ENCODE results near the gene DAAM1. TPM values are rescaled to one million over a fixed set of nuclear protein-coding genes. Genes with fewer than 3 reads are reported as not detected.

The DAAM1 gene
- total and polyA plus RNA-seq, 2 donors (not counting 1 experiment from before 2014, with no cell fraction given) = 11.2 to 34.3 TPM

DNA sequence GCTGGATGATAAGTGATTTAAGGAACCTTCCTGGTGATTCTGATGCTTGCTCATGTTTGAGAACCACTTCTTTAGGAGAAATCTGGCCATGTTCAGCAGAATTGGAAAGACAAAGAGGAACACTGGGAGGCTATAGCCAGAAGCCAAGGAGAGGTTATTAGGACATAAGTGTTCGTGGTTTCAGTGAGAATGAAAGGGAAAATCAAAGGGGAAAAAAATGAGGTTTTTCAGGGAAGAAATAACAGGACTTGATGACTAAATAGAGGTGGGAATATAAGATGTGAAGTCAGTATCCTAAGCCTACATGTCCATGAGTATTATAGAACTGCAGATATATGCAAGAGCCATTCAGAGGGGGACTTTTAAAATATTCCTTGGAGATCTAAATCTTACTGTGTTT is 95.6 kb downstream of the DAAM1 start:
- H3K79me2 ChIP-seq (ENCODE audit: control insufficient read depth, insufficient read depth, low read length) = no peaks in the 10 kb centered on the region
- H3K4me3 ChIP-seq (ENCODE audit: control extremely low read depth in 1 of 5, extremely low read depth in 1 of 5, insufficient read depth in 1 of 5, low read depth in 2 of 5, low read length in 4 of 5) = no peak overlapping the region
- no peak for TF ChIP-seq EZH2 (IDR thresholded peaks at IDR 0.05; ENCODE audit: borderline replicate concordance, insufficient read depth, low read depth, low read length, poor library complexity, severe bottlenecking)
- TF ChIP-seq, protein P1, sequence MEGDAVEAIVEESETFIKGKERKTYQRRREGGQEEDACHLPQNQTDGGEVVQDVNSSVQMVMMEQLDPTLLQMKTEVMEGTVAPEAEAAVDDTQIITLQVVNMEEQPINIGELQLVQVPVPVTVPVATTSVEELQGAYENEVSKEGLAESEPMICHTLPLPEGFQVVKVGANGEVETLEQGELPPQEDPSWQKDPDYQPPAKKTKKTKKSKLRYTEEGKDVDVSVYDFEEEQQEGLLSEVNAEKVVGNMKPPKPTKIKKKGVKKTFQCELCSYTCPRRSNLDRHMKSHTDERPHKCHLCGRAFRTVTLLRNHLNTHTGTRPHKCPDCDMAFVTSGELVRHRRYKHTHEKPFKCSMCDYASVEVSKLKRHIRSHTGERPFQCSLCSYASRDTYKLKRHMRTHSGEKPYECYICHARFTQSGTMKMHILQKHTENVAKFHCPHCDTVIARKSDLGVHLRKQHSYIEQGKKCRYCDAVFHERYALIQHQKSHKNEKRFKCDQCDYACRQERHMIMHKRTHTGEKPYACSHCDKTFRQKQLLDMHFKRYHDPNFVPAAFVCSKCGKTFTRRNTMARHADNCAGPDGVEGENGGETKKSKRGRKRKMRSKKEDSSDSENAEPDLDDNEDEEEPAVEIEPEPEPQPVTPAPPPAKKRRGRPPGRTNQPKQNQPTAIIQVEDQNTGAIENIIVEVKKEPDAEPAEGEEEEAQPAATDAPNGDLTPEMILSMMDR (IDR thresholded peaks at IDR 0.05) = no peak
- H3K27ac Mint-ChIP-seq = no peak overlapping the region
- no peak overlapping the region for H3K27ac ChIP-seq (ENCODE audit: low read length in 2 of 2)
- H3K9me3 ChIP-seq (ENCODE audit: control extremely low read depth in 1 of 3, control insufficient read depth in 2 of 3, insufficient read depth in 1 of 3, low read length in 2 of 3) = peaks cover 0 to 13% (median 1%) of the 10 kb centered on the region in 3 donors
- H3K27me3 ChIP-seq (replicated peaks in 1 of 4; ENCODE audit: control extremely low read depth in 1 of 4, control insufficient read depth in 3 of 4, insufficient read depth in 4 of 4, low read length in 3 of 4) = no peaks in the 10 kb centered on the region
- no peak overlapping the region for H3K4me2 ChIP-seq (replicated peaks; ENCODE audit: low read depth, low read length, poor library complexity, severe bottlenecking)
- H3K4me1 ChIP-seq (ENCODE audit: control insufficient read depth in 2 of 2, insufficient read depth in 2 of 2, low read length in 2 of 2) = no peaks in the 10 kb centered on the region
- peaks cover 5% of the 10 kb centered on the region for H3K4me1 Mint-ChIP-seq
- ChIA-PET CTCF (no interaction called here), POLR2A (no interaction called here)
- no peaks in the 10 kb centered on the region for H3K36me3 ChIP-seq (replicated peaks in 1 of 2; ENCODE audit: control extremely low read depth in 1 of 2, control insufficient read depth in 1 of 2, extremely low read depth in 1 of 2, insufficient read depth in 2 of 2, low read length in 1 of 2)
- H3K4me3 Mint-ChIP-seq = no peak overlapping the region
- 100% methylated on average over 1 of the region's 1 CpG for WGBS (ENCODE audit: insufficient coverage)
- DNase-seq (no peak), ATAC-seq (ENCODE audit: low read depth) (no peak)
- intact Hi-C loops (cut with micrococcal nuclease) = no loop called here
- no peaks in the 10 kb centered on the region for H3K27me3 Mint-ChIP-seq
- H3K9ac ChIP-seq (ENCODE audit: low read length) = no peak overlapping the region
- no peak overlapping the region for H2AFZ ChIP-seq (ENCODE audit: insufficient read depth, low read depth, low read length, poor library complexity, severe bottlenecking)
- H3K9me3 Mint-ChIP-seq (ENCODE audit: insufficient read depth) = peaks cover 26% of the 10 kb centered on the region
- H4K20me1 ChIP-seq (ENCODE audit: control insufficient read depth, insufficient read depth, low read length, poor library complexity, severe bottlenecking) = no peaks in the 10 kb centered on the region

DNA sequence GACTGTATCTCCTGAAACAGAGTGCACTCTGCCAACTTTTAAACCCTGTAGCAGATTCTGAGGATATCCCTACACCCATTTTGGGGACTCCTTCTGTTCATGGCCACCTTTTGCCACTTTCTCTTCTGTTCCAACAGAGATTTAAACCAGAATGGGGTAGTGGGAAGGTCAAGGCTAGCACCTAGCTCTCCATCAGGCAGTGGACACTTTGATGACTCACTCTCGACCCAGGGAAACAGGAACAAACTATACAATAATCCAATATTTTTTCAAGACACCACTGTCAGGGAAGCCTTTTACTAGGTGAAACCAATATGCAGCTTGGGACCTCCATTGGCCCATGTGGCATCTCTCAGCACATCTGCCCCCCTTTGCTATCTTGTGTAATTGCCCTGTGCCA is 103.6 kb downstream of the DAAM1 start:
- WGBS (ENCODE audit: insufficient coverage) = 100% methylated on average over 1 of the region's 1 CpG

More for the DNA sequence above, 103.6 kb downstream of the DAAM1 start:
- DNase-seq (no peak), ATAC-seq (ENCODE audit: low read depth) (no peak)
- ChIA-PET POLR2A (no interaction called here), CTCF (interaction anchor here (0.8 kb wide), 1 partner anchor 16 kb away, joined by 3 read pairs; no protein-coding TSS in a partner anchor)
- H3K27ac ChIP-seq (ENCODE audit: low read length in 2 of 2) = no peak overlapping the region
- no peak overlapping the region for H3K4me2 ChIP-seq (replicated peaks; ENCODE audit: low read depth, low read length, poor library complexity, severe bottlenecking)
- Mint-ChIP-seq H3K4me1 (peaks cover 17% of the 10 kb centered on the region), H3K4me3 (no peak overlapping the region), H3K27ac (no peak overlapping the region), H3K27me3 (no peaks in the 10 kb centered on the region), H3K9me3 (ENCODE audit: insufficient read depth) (peaks cover 8% of the 10 kb centered on the region)
- intact Hi-C loops (cut with micrococcal nuclease) = no loop called here
- no peaks in the 10 kb centered on the region for H3K27me3 ChIP-seq (replicated peaks in 1 of 4; ENCODE audit: control extremely low read depth in 1 of 4, control insufficient read depth in 3 of 4, insufficient read depth in 4 of 4, low read length in 3 of 4)
- no peak overlapping the region for H3K9ac ChIP-seq (ENCODE audit: low read length)
- H3K79me2 ChIP-seq (ENCODE audit: control insufficient read depth, insufficient read depth, low read length) = no peaks in the 10 kb centered on the region
- no peak overlapping the region for H3K4me3 ChIP-seq (ENCODE audit: control extremely low read depth in 1 of 5, extremely low read depth in 1 of 5, insufficient read depth in 1 of 5, low read depth in 2 of 5, low read length in 4 of 5)
- TF ChIP-seq EZH2 (IDR thresholded peaks at IDR 0.05; ENCODE audit: borderline replicate concordance, insufficient read depth, low read depth, low read length, poor library complexity, severe bottlenecking) = no peak
- TF ChIP-seq, protein P1 (IDR thresholded peaks at IDR 0.05) = no peak
- no peaks in the 10 kb centered on the region for H3K9me3 ChIP-seq (ENCODE audit: control extremely low read depth in 1 of 3, control insufficient read depth in 2 of 3, insufficient read depth in 1 of 3, low read length in 2 of 3)
- no peaks in the 10 kb centered on the region for H4K20me1 ChIP-seq (ENCODE audit: control insufficient read depth, insufficient read depth, low read length, poor library complexity, severe bottlenecking)
- peaks cover under 1 to 2% of the 10 kb centered on the region in 2 donors for H3K4me1 ChIP-seq (ENCODE audit: control insufficient read depth in 2 of 2, insufficient read depth in 2 of 2, low read length in 2 of 2)
- H2AFZ ChIP-seq (ENCODE audit: insufficient read depth, low read depth, low read length, poor library complexity, severe bottlenecking) = no peak overlapping the region
- H3K36me3 ChIP-seq (replicated peaks in 1 of 2; ENCODE audit: control extremely low read depth in 1 of 2, control insufficient read depth in 1 of 2, extremely low read depth in 1 of 2, insufficient read depth in 2 of 2, low read length in 1 of 2) = peaks cover 9 to 19% of the 10 kb centered on the region in 2 experiments
